Activated naive CD4-positive, alpha-beta T cell treated with Interleukin-2 at 50 U/mL for 16 hours (primary cell): ENCODE results near the gene AKT1.

Experiments
- DNase-seq: peaks from one replicate; pipeline ENCODE4 v3.0.0-alpha.2; 2020

Gene AKT1

DNA sequence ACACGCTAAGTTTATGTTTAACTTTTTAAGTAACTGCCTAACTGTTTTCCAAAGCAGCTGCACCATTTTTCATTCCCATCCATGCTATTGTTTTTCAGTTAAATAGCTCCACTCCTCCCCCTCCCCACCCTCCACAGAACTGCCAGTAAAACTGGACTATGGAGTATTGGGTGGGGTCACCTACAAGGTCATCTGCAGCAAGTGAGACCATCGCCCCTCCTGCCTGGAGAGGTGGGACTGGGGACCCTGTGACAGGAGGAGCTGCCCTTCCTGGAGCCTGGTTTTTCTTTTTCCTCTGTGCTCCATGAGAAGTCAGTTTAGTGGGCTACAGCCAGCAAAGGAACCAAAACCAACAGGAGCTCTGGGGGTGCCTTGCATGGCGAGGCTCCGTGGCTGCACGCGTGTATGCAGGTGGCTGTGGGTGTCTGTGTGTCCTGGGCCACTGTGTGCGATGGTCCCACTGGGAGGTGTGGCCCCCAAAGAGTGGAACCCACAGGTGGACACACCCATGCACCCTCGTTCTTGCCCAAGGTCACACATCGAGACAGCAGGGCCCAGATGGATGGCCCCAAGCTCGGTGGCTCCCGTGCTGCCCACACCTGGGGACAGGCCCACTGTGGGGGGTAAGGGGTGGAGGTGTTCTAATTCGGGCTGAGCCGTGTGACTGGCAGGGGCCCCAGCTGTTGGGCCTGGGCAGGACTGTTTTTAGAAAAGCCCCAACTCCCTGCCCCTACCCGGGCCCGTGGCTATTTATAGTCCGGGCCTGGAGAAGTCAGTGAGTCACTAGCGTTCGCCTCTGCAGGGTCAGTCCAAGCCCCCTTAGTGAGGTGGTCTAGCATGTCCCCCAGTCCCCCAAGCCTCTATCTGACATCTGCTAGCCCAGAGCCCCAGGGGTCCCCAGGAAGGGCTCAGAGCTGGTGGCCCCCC, 73.8 kb downstream of the AKT1 start:
- DNase-seq, result no peak
